ENCODE data around the gene PCNX4. TPM values are rescaled to one million over a fixed set of nuclear protein-coding genes. Genes with fewer than 3 reads are reported as not detected.
"Not testable (repeated sequence)": the region's sequence is repeated elsewhere in the genome, so short reads cannot be mapped to it uniquely, and the experiment has no call there.

The PCNX4 gene
- polyA plus RNA-seq, 4 donors: 78.7 to 116 (median 86.2) TPM

- DNase-seq (ENCODE audit: low read depth in 4 of 4, low spot score in 2 of 4): not testable (repeated sequence)
These were observed 8.1 kb downstream of the PCNX4 start for GRCh38 chr14:60099855-60100254.

- no peak for DNase-seq (ENCODE audit: low read depth in 4 of 4, low spot score in 2 of 4)
These were observed 10.1 kb downstream of the PCNX4 start for GRCh38 chr14:60101786-60102185.

GRCh38 chr14:60102389-60102788 is 10.7 kb downstream of the PCNX4 start:
- no peak for DNase-seq (ENCODE audit: low read depth in 4 of 4, low spot score in 2 of 4)

GRCh38 chr14:60106339-60106738 is 14.6 kb downstream of the PCNX4 start:
- DNase-seq (ENCODE audit: low read depth in 4 of 4, low spot score in 2 of 4): no peak

GRCh38 chr14:60107477-60107876 is 15.8 kb downstream of the PCNX4 start:
- no peak for DNase-seq (ENCODE audit: low read depth in 4 of 4, low spot score in 2 of 4)

GRCh38 chr14:60111732-60112131 is 20.0 kb downstream of the PCNX4 start:
- DNase-seq (ENCODE audit: low read depth in 4 of 4, low spot score in 2 of 4): no peak

- no peak for DNase-seq (ENCODE audit: low read depth in 4 of 4, low spot score in 2 of 4)
These were observed 23.2 kb downstream of the PCNX4 start for GRCh38 chr14:60114881-60115280.

GRCh38 chr14:60116181-60116580 is 24.5 kb downstream of the PCNX4 start:
- no peak for DNase-seq (ENCODE audit: low read depth in 4 of 4, low spot score in 2 of 4)

GRCh38 chr14:60125918-60126317 is 34.2 kb downstream of the PCNX4 start:
- DNase-seq (ENCODE audit: low read depth in 4 of 4, low spot score in 2 of 4): no peak

- DNase-seq (ENCODE audit: low read depth in 4 of 4, low spot score in 2 of 4): no peak
These were observed 41.8 kb downstream of the PCNX4 start for GRCh38 chr14:60133487-60133886.

GRCh38 chr14:60134702-60135101 is 43.0 kb downstream of the PCNX4 start:
- no peak for DNase-seq (ENCODE audit: low read depth in 4 of 4, low spot score in 2 of 4)

- DNase-seq (ENCODE audit: low read depth in 4 of 4, low spot score in 2 of 4): no peak
These were observed 60.0 kb downstream of the PCNX4 start for GRCh38 chr14:60151715-60152114.

- DNase-seq (ENCODE audit: low read depth in 4 of 4, low spot score in 2 of 4): no peak
These were observed 62.3 kb downstream of the PCNX4 start for GRCh38 chr14:60153991-60154390.

GRCh38 chr14:60154671-60155070 is 62.9 kb downstream of the PCNX4 start:
- DNase-seq (ENCODE audit: low read depth in 4 of 4, low spot score in 2 of 4): no peak

- DNase-seq (ENCODE audit: low read depth in 4 of 4, low spot score in 2 of 4): no peak
These were observed 68.7 kb downstream of the PCNX4 start for GRCh38 chr14:60160422-60160821.

- peak in 2 of 4 donors; percentile 23 to 32 for DNase-seq (ENCODE audit: low read depth in 4 of 4, low spot score in 2 of 4)
These were observed 69.7 kb downstream of the PCNX4 start for GRCh38 chr14:60161196-60162107.

GRCh38 chr14:60163693-60164092 is 72.0 kb downstream of the PCNX4 start:
- DNase-seq (ENCODE audit: low read depth in 4 of 4, low spot score in 2 of 4): no peak

- DNase-seq (ENCODE audit: low read depth in 4 of 4, low spot score in 2 of 4): peak in 2 of 4 donors; percentile 29 to 36
These were observed 72.6 kb downstream of the PCNX4 start for GRCh38 chr14:60164404-60164711.

GRCh38 chr14:60164712-60165546 is 73.2 kb downstream of the PCNX4 start, which contains the start of gene DHRS7:
DHRS7 (minus strand) TSS chr14:60165398; CDS start chr14:60165309, 89 bp downstream.
- peak; percentile 59 to 77 (median 64) for DNase-seq (ENCODE audit: low read depth in 4 of 4, low spot score in 2 of 4)

- peak in 1 of 4 donors; percentile 27 for DNase-seq (ENCODE audit: low read depth in 4 of 4, low spot score in 2 of 4)
These were observed 73.8 kb downstream of the PCNX4 start for GRCh38 chr14:60165547-60165876.

GRCh38 chr14:60166142-60166541 is 74.4 kb downstream of the PCNX4 start:
- no peak for DNase-seq (ENCODE audit: low read depth in 4 of 4, low spot score in 2 of 4)

- no peak for DNase-seq (ENCODE audit: low read depth in 4 of 4, low spot score in 2 of 4)
These were observed 78.0 kb downstream of the PCNX4 start for GRCh38 chr14:60169722-60170121.
